HFFc6 (cell line): ENCODE data around the gene CGB5. TPM values are rescaled to one million over a fixed set of nuclear protein-coding genes. Genes with fewer than 3 reads are reported as not detected.
"Not testable (repeated sequence)": the region's sequence is repeated elsewhere in the genome, so short reads cannot be mapped to it uniquely, and the experiment has no call there.

Experiments
- DNase-seq: peaks from one replicate; pipeline ENCODE4 v3.0.0-alpha.2; 2018
- H3K27ac Mint-ChIP-seq: 2 replicates; pipeline ENCODE4 v1.8.0; 2020; ENCODE audit warnings: mild to moderate bottlenecking, mixed read lengths
- H3K27me3 Mint-ChIP-seq: 2 replicates; pipeline ENCODE4 v1.8.0; 2021; ENCODE audit warnings: mild to moderate bottlenecking, moderate library complexity, mixed read lengths; ENCODE audit not compliant: insufficient read depth
- H3K36me3 Mint-ChIP-seq: 2 replicates; pipeline ENCODE4 v1.8.0; 2021; ENCODE audit warnings: low read depth, mixed read lengths
- H3K4me1 Mint-ChIP-seq: 2 replicates; pipeline ENCODE4 v1.8.0; 2020; ENCODE audit warnings: low read depth, mixed read lengths
- H3K4me3 Mint-ChIP-seq: 2 replicates; pipeline ENCODE4 v1.8.0; 2020; ENCODE audit warnings: mild to moderate bottlenecking, moderate library complexity, mixed read lengths
- H3K9me3 Mint-ChIP-seq: 2 replicates; pipeline ENCODE4 v1.8.0; 2020; ENCODE audit warnings: mild to moderate bottlenecking, mixed read lengths
- CTCF ChIP-seq: fragments of 200-600 bp; sonication (generic); IDR thresholded peaks from 2 replicates; pipeline ENCODE4 v1.5.0; 2021; ENCODE audit warnings: antibody characterized with exemption, mild to moderate bottlenecking
- total RNA-seq, 6 experiments: library from RNA; stranded (reverse); fragmentation: NEBNext Ultra II Directional; extraction: Animal tissue kit (Norgen Biotek cat#: 25700); gene quantifications; 2 replicates in 1 of 6; 3 replicates in 5 of 6; pipeline ENCODE4 v1.2.3, GENCODE V29; 2021

Gene CGB5
- total RNA-seq, 6 experiments from 2014 or later: 0.23 to 0.75 TPM; not detected in 4

GRCh38 chr19:49050376-49051033 lies 6.9 kb downstream of the CGB5 start:
- H3K36me3 Mint-ChIP-seq, H3K27me3 Mint-ChIP-seq, H3K9me3 Mint-ChIP-seq: not testable (repeated sequence)
- H3K4me3 Mint-ChIP-seq: peak overlapping the region; percentile 79
- peak; percentile 74 for DNase-seq
- peak overlapping the region; percentile 98 for H3K27ac Mint-ChIP-seq
- H3K4me1 Mint-ChIP-seq: peaks cover 19% of the 10 kb centered on the region

GRCh38 chr19:49056101-49056901 lies 12.7 kb downstream of the CGB5 start:
- Mint-ChIP-seq H3K4me1 (peaks cover 28% of the 10 kb centered on the region), H3K27me3 (peaks cover 3% of the 10 kb centered on the region), H3K9me3 (no peaks in the 10 kb centered on the region), H3K27ac (peak overlapping the region; percentile 81), H3K4me3 (peak overlapping the region; percentile 90), H3K36me3 (peaks cover 10% of the 10 kb centered on the region)
- peak; percentile 67 for TF ChIP-seq CTCF
- no peak for DNase-seq

GRCh38 chr19:49056902-49057596 lies 13.4 kb downstream of the CGB5 start:
- H3K27me3 Mint-ChIP-seq, DNase-seq, H3K9me3 Mint-ChIP-seq: not testable (repeated sequence)
- TF ChIP-seq CTCF: peak; percentile 16; the same call in 1 of the 2 replicates
- H3K4me1 Mint-ChIP-seq: peaks cover 28% of the 10 kb centered on the region
- peaks cover 10% of the 10 kb centered on the region for H3K36me3 Mint-ChIP-seq
- peak overlapping the region; percentile 90 for H3K4me3 Mint-ChIP-seq
- peak overlapping the region; percentile 81 for H3K27ac Mint-ChIP-seq

GRCh38 chr19:49057636-49058234 lies 14.1 kb downstream of the CGB5 start, which contains the start of gene CGB7:
Gene CGB7, minus strand, starts transcription at chr19:49057749. Its CDS starts 2,374 bp downstream, at chr19:49055375.
- Mint-ChIP-seq H3K27ac (peak within 1 kb of the TSS; percentile 81), H3K36me3 (peaks cover 10% of the 10 kb centered on the region), H3K27me3 (peaks cover 4% of the 10 kb centered on the region), H3K4me1 (peaks cover 28% of the 10 kb centered on the region), H3K9me3 (no peaks in the 10 kb centered on the region), H3K4me3 (peak within 1 kb of the TSS; percentile 90)
- no peak; the same call in 1 of the 2 replicates for TF ChIP-seq CTCF
- DNase-seq: peak; percentile 39

GRCh38 chr19:49058562-49058961 lies 14.9 kb downstream of the CGB5 start:
- Mint-ChIP-seq H3K4me3 (peak overlapping the region; percentile 90; the same call in 1 of the 2 replicates), H3K36me3 (peaks cover 10% of the 10 kb centered on the region), H3K4me1 (peaks cover 28% of the 10 kb centered on the region), H3K9me3 (no peaks in the 10 kb centered on the region), H3K27ac (no peak overlapping the region; the same call in 1 of the 2 replicates), H3K27me3 (peaks cover 6% of the 10 kb centered on the region)
- no peak for DNase-seq
- TF ChIP-seq CTCF: no peak
